ENCODE measurements around the gene DENND1A.

Gene DENND1A

GRCh38 chr9:123684393-123685149 lies 245.4 kb downstream of the DENND1A start:
- no peak for TF ChIP-seq CTCF (IDR thresholded peaks at IDR 0.05; ENCODE audit: insufficient read depth, low read depth, low read length, missing control alignments)
- no peak overlapping the region for H3K4me3 ChIP-seq (ENCODE audit: low read length)
- no peak for DNase-seq (ENCODE audit: low read depth)

- DNase-seq (ENCODE audit: low read depth): no peak
- no peak for TF ChIP-seq CTCF (IDR thresholded peaks at IDR 0.05; ENCODE audit: insufficient read depth, low read depth, low read length, missing control alignments)
- H3K4me3 ChIP-seq (ENCODE audit: low read length): no peak overlapping the region
These were observed 247.2 kb downstream of the DENND1A start for GRCh38 chr9:123682746-123683145.

GRCh38 chr9:123680352-123680751 lies 249.6 kb downstream of the DENND1A start:
- no peak for TF ChIP-seq CTCF (IDR thresholded peaks at IDR 0.05; ENCODE audit: insufficient read depth, low read depth, low read length, missing control alignments)
- H3K4me3 ChIP-seq (ENCODE audit: low read length): no peak overlapping the region
- no peak for DNase-seq (ENCODE audit: low read depth)

GRCh38 chr9:123679330-123679987 lies 250.5 kb downstream of the DENND1A start:
- TF ChIP-seq CTCF (IDR thresholded peaks at IDR 0.05; ENCODE audit: insufficient read depth, low read depth, low read length, missing control alignments): no peak
- no peak for DNase-seq (ENCODE audit: low read depth)
- H3K4me3 ChIP-seq (ENCODE audit: low read length): no peak overlapping the region

GRCh38 chr9:123678878-123679329 lies 251.0 kb downstream of the DENND1A start:
- DNase-seq (ENCODE audit: low read depth): no peak
- no peak overlapping the region for H3K4me3 ChIP-seq (ENCODE audit: low read length)
- no peak for TF ChIP-seq CTCF (IDR thresholded peaks at IDR 0.05; ENCODE audit: insufficient read depth, low read depth, low read length, missing control alignments)

GRCh38 chr9:123678038-123678877 lies 251.7 kb downstream of the DENND1A start:
- TF ChIP-seq CTCF (IDR thresholded peaks at IDR 0.05; ENCODE audit: insufficient read depth, low read depth, low read length, missing control alignments): no peak
- DNase-seq (ENCODE audit: low read depth): peak; percentile 9
- no peak overlapping the region for H3K4me3 ChIP-seq (ENCODE audit: low read length)
